WTC11 (cell line): ENCODE results near the gene NLRP6. TPM values are rescaled to one million over a fixed set of nuclear protein-coding genes. Genes with fewer than 3 reads are reported as not detected.

Experiments used
- ATF3 ChIP-seq: sonication (generic); formaldehyde crosslinking; conservative IDR thresholded peaks from 2 replicates; pipeline ENCODE4 v1.8.1; 2022; ENCODE audit warnings: mild to moderate bottlenecking, missing genetic modification reagents
- CREB1 ChIP-seq: sonication (generic); formaldehyde crosslinking; IDR thresholded peaks from 2 replicates; pipeline ENCODE4 v1.8.0; 2023; ENCODE audit warnings: mild to moderate bottlenecking, missing genetic modification reagents
- CREM ChIP-seq: sonication (generic); formaldehyde crosslinking; IDR thresholded peaks from 2 replicates; pipeline ENCODE4 v1.8.1; 2022; ENCODE audit warnings: mild to moderate bottlenecking, missing genetic modification reagents, moderate library complexity
- E2F1 ChIP-seq: sonication (generic); formaldehyde crosslinking; IDR thresholded peaks from 2 replicates; pipeline ENCODE4 v1.8.0; 2022; ENCODE audit warnings: mild to moderate bottlenecking, missing genetic modification reagents
- ELF4 ChIP-seq: sonication (generic); formaldehyde crosslinking; IDR thresholded peaks from 2 replicates; pipeline ENCODE4 v1.8.1; 2022; ENCODE audit warnings: low read depth, mild to moderate bottlenecking, moderate library complexity, missing genetic modification reagents
- EMX1 ChIP-seq: fragments of 250-450 bp; sonication (Bioruptor Pico); IDR thresholded peaks from 2 replicates; pipeline ENCODE4 v1.8.0; 2021; ENCODE audit warnings: mild to moderate bottlenecking
- ESRRA ChIP-seq: sonication (generic); formaldehyde crosslinking; IDR thresholded peaks from 2 replicates; pipeline ENCODE4 v1.8.1; 2022; ENCODE audit warnings: mild to moderate bottlenecking, missing genetic modification reagents, borderline replicate concordance
- FOXP4 ChIP-seq: sonication (generic); formaldehyde crosslinking; IDR thresholded peaks from 2 replicates; pipeline ENCODE4 v1.8.0; 2022; ENCODE audit warnings: mild to moderate bottlenecking, missing genetic modification reagents
- GTF2I ChIP-seq: fragments of 250-450 bp; sonication (Bioruptor Pico); conservative IDR thresholded peaks from 2 replicates; pipeline ENCODE4 v1.4.0; 2021; ENCODE audit warnings: mild to moderate bottlenecking
- HMGA2 ChIP-seq: fragments of 250-450 bp; sonication (Bioruptor Pico); IDR thresholded peaks from 2 replicates; pipeline ENCODE4 v1.4.0; 2021; ENCODE audit warnings: mild to moderate bottlenecking, moderate library complexity
- NFATC4 ChIP-seq: fragments of 250-450 bp; sonication (Bioruptor Pico); IDR thresholded peaks from 2 replicates; pipeline ENCODE4 v1.9.0; 2021; ENCODE audit warnings: mild to moderate bottlenecking
- NFE2L1 ChIP-seq: sonication (generic); formaldehyde crosslinking; IDR thresholded peaks from 2 replicates; pipeline ENCODE4 v1.8.1; 2023; ENCODE audit warnings: missing genetic modification reagents
- NFYB ChIP-seq: sonication (generic); formaldehyde crosslinking; conservative IDR thresholded peaks from 2 replicates; pipeline ENCODE4 v1.8.0; 2022; ENCODE audit warnings: low read depth, missing genetic modification reagents
- NR3C1 ChIP-seq: sonication (generic); formaldehyde crosslinking; conservative IDR thresholded peaks from 2 replicates; pipeline ENCODE4 v1.8.1; 2023; ENCODE audit warnings: low read depth, mild to moderate bottlenecking, missing genetic modification reagents
- RELA ChIP-seq: sonication (generic); formaldehyde crosslinking; IDR thresholded peaks from 2 replicates; pipeline ENCODE4 v1.8.1; 2022; ENCODE audit warnings: missing genetic modification reagents, mild to moderate bottlenecking, borderline replicate concordance
- TEAD4 ChIP-seq: sonication (generic); formaldehyde crosslinking; IDR thresholded peaks from 2 replicates; pipeline ENCODE4 v1.8.0; 2022; ENCODE audit warnings: mild to moderate bottlenecking, missing genetic modification reagents
- TP53 ChIP-seq: sonication (generic); formaldehyde crosslinking; IDR thresholded peaks from 2 replicates; pipeline ENCODE4 v1.8.1; 2023; ENCODE audit warnings: mild to moderate bottlenecking, missing genetic modification reagents
- ZNF138 ChIP-seq: sonication (generic); formaldehyde crosslinking; conservative IDR thresholded peaks from 2 replicates; pipeline ENCODE4 v1.8.1; 2022; ENCODE audit warnings: mild to moderate bottlenecking, moderate library complexity, missing genetic modification reagents
- ZNF416 ChIP-seq: fragments of 250-450 bp; sonication (Bioruptor Pico); IDR thresholded peaks from 2 replicates; pipeline ENCODE4 v1.9.0; 2021; ENCODE audit warnings: mild to moderate bottlenecking, inconsistent platforms
- ZNF423 ChIP-seq: fragments of 250-450 bp; sonication (Bioruptor Pico); IDR thresholded peaks from 2 replicates; pipeline ENCODE4 v2.1.2; 2022; ENCODE audit warnings: mild to moderate bottlenecking, moderate library complexity
- ZNF671 ChIP-seq: fragments of 250-450 bp; sonication (Bioruptor Pico); IDR thresholded peaks from 2 replicates; pipeline ENCODE4 v1.8.0; 2021; ENCODE audit warnings: mild to moderate bottlenecking
- total RNA-seq: library from RNA; stranded (reverse); gene quantifications from 3 replicates; pipeline ENCODE4 v1.2.3, GENCODE V29; 2021
- TF ChIP-seq, protein P1 (sequence below): sonication (generic); formaldehyde crosslinking; IDR thresholded peaks from 2 replicates; pipeline ENCODE4 v1.8.1; 2022; ENCODE audit warnings: low read depth, missing genetic modification reagents, borderline replicate concordance
- TF ChIP-seq, protein P2 (sequence below): fragments of 250-450 bp; sonication (Bioruptor Pico); IDR thresholded peaks from 2 replicates; pipeline ENCODE4 v1.8.0; 2021; ENCODE audit warnings: mild to moderate bottlenecking
- TF ChIP-seq, protein P3 (sequence below): sonication (generic); formaldehyde crosslinking; IDR thresholded peaks from 2 replicates; pipeline ENCODE4 v1.8.1; 2023; ENCODE audit warnings: mild to moderate bottlenecking, missing genetic modification reagents, borderline replicate concordance
- TF ChIP-seq, protein P4 (sequence below): sonication (generic); formaldehyde crosslinking; IDR thresholded peaks from 2 replicates; pipeline ENCODE4 v1.8.0; 2023; ENCODE audit warnings: missing genetic modification reagents, mild to moderate bottlenecking, borderline replicate concordance

Gene NLRP6
- total RNA-seq, 1 experiment from 2014 or later: 0.09 TPM

DNA sequence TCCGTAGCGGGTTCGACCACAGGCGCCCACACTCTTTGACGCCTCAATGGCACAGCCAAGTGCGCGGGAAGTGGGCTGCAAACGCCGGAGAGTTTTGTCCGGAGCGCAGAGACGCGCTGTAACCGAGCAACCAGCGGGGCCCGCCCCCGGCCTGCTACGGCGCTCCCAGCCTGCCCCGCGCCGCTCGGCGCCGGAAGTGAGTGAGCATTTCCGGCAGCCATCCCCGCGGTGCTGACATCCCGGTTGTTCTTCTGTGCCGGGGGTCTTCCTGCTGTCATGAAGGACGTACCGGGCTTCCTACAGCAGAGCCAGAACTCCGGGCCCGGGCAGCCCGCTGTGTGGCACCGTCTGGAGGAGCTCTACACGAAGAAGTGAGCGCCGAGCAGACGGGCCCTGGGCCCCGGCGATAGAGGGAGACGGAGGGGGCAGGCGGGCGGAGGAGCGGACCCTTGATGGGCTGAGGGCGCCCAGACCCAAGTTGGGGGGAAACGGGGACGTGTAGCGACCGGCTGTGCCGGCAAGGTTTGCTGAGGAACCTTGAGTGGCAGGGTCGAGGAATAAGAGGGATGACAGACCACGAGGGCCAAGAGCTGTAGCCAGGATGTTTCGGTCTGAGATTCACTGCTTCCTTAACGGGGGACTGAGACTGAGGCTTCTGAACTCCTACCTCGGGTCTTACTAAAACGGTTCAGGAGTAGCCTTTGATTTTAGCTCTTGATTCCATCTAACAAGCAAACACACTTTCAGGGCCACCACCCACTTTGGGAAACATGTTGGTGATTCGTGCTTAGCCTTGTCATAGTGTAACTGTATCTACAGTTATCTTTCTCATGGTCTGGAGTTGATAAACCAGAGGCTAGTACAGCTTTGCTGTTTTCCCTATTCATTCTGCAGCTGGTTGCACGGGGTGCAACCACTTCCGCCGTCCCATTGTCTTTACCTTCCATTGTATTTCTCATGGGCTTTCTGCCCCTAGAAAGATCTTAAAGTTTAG is 41.1 kb upstream of the NLRP6 start, which contains the start of gene PSMD13 (continued):
- TF ChIP-seq ZNF423 (no peak), RELA (CRISPR knock-in tag) (no peak), ELF4 (no peak), EMX1 (no peak), NFYB (CRISPR knock-in tag) (no peak), FOXP4 (CRISPR knock-in tag) (peak; percentile 44; the same call in 1 of the 2 replicates), NR3C1 (CRISPR knock-in tag) (no peak), NFATC4 (CRISPR knock-in tag) (no peak), ZNF671 (no peak), TEAD4 (CRISPR knock-in tag) (no peak), ESRRA (CRISPR knock-in tag) (no peak), GTF2I (no peak), HMGA2 (CRISPR knock-in tag) (no peak), ATF3 (no peak), NFE2L1 (CRISPR knock-in tag) (no peak), ZNF138 (no peak), E2F1 (CRISPR knock-in tag) (no peak), TP53 (CRISPR knock-in tag) (no peak), CREB1 (CRISPR knock-in tag) (0 out of 2 replicates have a peak, but pooled peaks have one; percentile 26), ZNF416 (CRISPR knock-in tag) (no peak), CREM (CRISPR knock-in tag) (no peak; the same call in 1 of the 2 replicates)
- TF ChIP-seq, protein P1, sequence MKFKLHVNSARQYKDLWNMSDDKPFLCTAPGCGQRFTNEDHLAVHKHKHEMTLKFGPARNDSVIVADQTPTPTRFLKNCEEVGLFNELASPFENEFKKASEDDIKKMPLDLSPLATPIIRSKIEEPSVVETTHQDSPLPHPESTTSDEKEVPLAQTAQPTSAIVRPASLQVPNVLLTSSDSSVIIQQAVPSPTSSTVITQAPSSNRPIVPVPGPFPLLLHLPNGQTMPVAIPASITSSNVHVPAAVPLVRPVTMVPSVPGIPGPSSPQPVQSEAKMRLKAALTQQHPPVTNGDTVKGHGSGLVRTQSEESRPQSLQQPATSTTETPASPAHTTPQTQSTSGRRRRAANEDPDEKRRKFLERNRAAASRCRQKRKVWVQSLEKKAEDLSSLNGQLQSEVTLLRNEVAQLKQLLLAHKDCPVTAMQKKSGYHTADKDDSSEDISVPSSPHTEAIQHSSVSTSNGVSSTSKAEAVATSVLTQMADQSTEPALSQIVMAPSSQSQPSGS (CRISPR knock-in tag): no peak
- TF ChIP-seq, protein P2, sequence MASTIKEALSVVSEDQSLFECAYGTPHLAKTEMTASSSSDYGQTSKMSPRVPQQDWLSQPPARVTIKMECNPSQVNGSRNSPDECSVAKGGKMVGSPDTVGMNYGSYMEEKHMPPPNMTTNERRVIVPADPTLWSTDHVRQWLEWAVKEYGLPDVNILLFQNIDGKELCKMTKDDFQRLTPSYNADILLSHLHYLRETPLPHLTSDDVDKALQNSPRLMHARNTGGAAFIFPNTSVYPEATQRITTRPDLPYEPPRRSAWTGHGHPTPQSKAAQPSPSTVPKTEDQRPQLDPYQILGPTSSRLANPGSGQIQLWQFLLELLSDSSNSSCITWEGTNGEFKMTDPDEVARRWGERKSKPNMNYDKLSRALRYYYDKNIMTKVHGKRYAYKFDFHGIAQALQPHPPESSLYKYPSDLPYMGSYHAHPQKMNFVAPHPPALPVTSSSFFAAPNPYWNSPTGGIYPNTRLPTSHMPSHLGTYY (CRISPR knock-in tag): no peak
- TF ChIP-seq, protein P3, sequence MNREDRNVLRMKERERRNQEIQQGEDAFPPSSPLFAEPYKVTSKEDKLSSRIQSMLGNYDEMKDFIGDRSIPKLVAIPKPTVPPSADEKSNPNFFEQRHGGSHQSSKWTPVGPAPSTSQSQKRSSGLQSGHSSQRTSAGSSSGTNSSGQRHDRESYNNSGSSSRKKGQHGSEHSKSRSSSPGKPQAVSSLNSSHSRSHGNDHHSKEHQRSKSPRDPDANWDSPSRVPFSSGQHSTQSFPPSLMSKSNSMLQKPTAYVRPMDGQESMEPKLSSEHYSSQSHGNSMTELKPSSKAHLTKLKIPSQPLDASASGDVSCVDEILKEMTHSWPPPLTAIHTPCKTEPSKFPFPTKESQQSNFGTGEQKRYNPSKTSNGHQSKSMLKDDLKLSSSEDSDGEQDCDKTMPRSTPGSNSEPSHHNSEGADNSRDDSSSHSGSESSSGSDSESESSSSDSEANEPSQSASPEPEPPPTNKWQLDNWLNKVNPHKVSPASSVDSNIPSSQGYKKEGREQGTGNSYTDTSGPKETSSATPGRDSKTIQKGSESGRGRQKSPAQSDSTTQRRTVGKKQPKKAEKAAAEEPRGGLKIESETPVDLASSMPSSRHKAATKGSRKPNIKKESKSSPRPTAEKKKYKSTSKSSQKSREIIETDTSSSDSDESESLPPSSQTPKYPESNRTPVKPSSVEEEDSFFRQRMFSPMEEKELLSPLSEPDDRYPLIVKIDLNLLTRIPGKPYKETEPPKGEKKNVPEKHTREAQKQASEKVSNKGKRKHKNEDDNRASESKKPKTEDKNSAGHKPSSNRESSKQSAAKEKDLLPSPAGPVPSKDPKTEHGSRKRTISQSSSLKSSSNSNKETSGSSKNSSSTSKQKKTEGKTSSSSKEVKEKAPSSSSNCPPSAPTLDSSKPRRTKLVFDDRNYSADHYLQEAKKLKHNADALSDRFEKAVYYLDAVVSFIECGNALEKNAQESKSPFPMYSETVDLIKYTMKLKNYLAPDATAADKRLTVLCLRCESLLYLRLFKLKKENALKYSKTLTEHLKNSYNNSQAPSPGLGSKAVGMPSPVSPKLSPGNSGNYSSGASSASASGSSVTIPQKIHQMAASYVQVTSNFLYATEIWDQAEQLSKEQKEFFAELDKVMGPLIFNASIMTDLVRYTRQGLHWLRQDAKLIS (CRISPR knock-in tag): no peak
- TF ChIP-seq, protein P4, sequence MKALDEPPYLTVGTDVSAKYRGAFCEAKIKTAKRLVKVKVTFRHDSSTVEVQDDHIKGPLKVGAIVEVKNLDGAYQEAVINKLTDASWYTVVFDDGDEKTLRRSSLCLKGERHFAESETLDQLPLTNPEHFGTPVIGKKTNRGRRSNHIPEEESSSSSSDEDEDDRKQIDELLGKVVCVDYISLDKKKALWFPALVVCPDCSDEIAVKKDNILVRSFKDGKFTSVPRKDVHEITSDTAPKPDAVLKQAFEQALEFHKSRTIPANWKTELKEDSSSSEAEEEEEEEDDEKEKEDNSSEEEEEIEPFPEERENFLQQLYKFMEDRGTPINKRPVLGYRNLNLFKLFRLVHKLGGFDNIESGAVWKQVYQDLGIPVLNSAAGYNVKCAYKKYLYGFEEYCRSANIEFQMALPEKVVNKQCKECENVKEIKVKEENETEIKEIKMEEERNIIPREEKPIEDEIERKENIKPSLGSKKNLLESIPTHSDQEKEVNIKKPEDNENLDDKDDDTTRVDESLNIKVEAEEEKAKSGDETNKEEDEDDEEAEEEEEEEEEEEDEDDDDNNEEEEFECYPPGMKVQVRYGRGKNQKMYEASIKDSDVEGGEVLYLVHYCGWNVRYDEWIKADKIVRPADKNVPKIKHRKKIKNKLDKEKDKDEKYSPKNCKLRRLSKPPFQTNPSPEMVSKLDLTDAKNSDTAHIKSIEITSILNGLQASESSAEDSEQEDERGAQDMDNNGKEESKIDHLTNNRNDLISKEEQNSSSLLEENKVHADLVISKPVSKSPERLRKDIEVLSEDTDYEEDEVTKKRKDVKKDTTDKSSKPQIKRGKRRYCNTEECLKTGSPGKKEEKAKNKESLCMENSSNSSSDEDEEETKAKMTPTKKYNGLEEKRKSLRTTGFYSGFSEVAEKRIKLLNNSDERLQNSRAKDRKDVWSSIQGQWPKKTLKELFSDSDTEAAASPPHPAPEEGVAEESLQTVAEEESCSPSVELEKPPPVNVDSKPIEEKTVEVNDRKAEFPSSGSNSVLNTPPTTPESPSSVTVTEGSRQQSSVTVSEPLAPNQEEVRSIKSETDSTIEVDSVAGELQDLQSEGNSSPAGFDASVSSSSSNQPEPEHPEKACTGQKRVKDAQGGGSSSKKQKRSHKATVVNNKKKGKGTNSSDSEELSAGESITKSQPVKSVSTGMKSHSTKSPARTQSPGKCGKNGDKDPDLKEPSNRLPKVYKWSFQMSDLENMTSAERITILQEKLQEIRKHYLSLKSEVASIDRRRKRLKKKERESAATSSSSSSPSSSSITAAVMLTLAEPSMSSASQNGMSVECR (CRISPR knock-in tag): peak; percentile 73; the same call in 1 of the 2 replicates
